Fibroblast of lung (primary cell): ENCODE results near the gene WDR4.

Experiments used
- CTCF ChIP-seq, 2 donors: IDR thresholded peaks in 1 of 2; conservative IDR thresholded peaks in 1 of 2; 1 replicate in 1 of 2; 2 replicates in 1 of 2; pipeline ENCODE4 v1.5.1; 2011 to 2012; ENCODE audit warnings: low read length in 2 of 2, control low read depth in 1 of 2, inconsistent platforms in 1 of 2, low read depth in 1 of 2, mild to moderate bottlenecking in 1 of 2
- EZH2 ChIP-seq: IDR thresholded peaks from 2 replicates; pipeline ENCODE4 v1.5.1; 2012; ENCODE audit warnings: low read length, control low read depth, mild to moderate bottlenecking; ENCODE audit errors: missing control alignments

- no peak for TF ChIP-seq CTCF (conservative IDR thresholded peaks at IDR 0.05 in 1 of 2, IDR thresholded peaks at IDR 0.05 in 1 of 2; ENCODE audit: low read depth in 1 of 2, low read length in 2 of 2)
- no peak for TF ChIP-seq EZH2
These were observed 27.3 kb downstream of the WDR4 start for GRCh38 chr21:42851812-42852665.
